PFSK-1 (cell line): Measurements from ENCODE around the gene TMPRSS3.

Source experiments
- FOXP2 ChIP-seq: optimal IDR thresholded peaks from 2 replicates; pipeline ENCODE3; 2011; ENCODE audit warnings: borderline replicate concordance, control low read depth, inconsistent platforms; ENCODE audit not compliant: insufficient read depth; ENCODE audit errors: extremely low read length, extremely low read depth
- POLR2AphosphoS5 ChIP-seq: IDR thresholded peaks from 2 replicates; pipeline ENCODE4 v1.6.1; 2012; ENCODE audit warnings: low read depth, mild to moderate bottlenecking, control low read depth, low read length, moderate library complexity
- SIN3A ChIP-seq: IDR thresholded peaks from 2 replicates; pipeline ENCODE4 v1.6.1; 2012; ENCODE audit warnings: mild to moderate bottlenecking, low read length, moderate library complexity, borderline replicate concordance; ENCODE audit not compliant: insufficient read depth
- TAF1 ChIP-seq: IDR thresholded peaks from 2 replicates; pipeline ENCODE4 v1.6.1; 2012; ENCODE audit warnings: low read length, control low read depth, borderline replicate concordance; ENCODE audit not compliant: insufficient read depth
- TF ChIP-seq, protein P1 (sequence below), 2 experiments: IDR thresholded peaks; 2 replicates each; pipeline versions ENCODE4 v1.6.1 to v1.8.0; 2011 to 2012; ENCODE audit warnings: low read depth in 2 of 2, low read length in 2 of 2, control low read depth in 1 of 2, inconsistent platforms in 1 of 2, mild to moderate bottlenecking in 1 of 2, moderate library complexity in 1 of 2; ENCODE audit not compliant: insufficient read depth in 1 of 2

The TMPRSS3 gene

DNA sequence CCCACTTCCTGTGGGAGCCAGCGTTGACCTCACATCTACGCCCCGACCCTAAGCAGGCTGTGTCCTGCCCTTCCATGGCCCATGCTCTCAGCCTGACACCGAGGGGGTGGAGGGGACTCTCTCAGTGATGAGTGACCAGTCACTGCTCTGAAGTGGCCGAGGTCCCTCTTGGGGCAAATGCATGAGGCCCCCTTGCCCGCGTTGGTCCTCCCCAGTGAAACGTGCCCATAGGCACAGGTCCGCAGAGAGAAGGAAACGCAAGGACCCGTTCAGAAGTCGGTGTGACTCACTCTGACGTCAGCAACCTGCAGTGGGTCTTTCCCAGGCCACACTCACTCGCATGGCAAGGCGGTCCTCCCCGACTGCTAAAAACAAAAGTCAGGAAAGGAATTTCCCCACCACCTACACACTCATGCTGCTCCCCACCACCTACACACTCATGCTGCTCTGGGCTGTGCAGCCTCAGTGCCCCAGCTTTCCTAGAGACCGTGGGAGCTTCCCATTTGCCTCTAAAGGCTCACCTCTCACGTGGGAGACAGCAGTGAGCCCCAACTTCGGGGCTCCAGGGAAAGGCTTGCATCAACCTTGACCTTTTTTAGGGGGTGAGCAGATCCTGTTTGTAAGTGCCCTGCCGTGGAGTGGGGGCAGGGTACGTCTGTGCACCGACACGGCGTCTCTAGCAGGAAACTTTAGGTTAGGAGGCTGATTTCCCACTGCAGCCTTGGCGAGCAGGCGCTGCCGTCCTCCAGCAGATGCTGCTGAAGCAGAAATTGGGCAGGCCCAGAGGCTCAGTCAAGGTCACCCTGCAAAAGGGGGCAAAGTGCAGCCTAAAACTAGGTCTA lies 19.3 kb upstream of the TMPRSS3 start:
- TF ChIP-seq TAF1: no peak

DNA sequence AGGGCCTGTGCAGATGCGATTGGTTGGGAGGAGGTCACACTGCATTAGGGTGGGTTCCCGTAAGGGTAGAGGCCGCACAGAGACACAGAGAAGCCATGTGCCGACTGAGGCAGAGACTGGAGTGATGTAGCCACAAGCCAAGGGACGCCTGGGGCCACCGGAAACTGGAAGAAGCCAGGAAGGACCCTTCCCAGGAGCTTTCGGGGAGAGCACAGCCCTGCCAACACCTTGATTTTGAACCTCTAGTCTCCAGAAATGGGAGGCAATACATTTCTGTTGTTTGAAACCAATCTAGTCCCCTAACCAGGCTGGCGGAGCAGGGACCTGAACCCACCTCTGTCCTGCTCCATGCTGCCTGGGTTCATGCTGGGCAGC lies 18.7 kb upstream of the TMPRSS3 start:
- TF ChIP-seq POLR2AphosphoS5 (no peak), FOXP2 (no peak), TAF1 (no peak), SIN3A (no peak)
- TF ChIP-seq, protein P1, sequence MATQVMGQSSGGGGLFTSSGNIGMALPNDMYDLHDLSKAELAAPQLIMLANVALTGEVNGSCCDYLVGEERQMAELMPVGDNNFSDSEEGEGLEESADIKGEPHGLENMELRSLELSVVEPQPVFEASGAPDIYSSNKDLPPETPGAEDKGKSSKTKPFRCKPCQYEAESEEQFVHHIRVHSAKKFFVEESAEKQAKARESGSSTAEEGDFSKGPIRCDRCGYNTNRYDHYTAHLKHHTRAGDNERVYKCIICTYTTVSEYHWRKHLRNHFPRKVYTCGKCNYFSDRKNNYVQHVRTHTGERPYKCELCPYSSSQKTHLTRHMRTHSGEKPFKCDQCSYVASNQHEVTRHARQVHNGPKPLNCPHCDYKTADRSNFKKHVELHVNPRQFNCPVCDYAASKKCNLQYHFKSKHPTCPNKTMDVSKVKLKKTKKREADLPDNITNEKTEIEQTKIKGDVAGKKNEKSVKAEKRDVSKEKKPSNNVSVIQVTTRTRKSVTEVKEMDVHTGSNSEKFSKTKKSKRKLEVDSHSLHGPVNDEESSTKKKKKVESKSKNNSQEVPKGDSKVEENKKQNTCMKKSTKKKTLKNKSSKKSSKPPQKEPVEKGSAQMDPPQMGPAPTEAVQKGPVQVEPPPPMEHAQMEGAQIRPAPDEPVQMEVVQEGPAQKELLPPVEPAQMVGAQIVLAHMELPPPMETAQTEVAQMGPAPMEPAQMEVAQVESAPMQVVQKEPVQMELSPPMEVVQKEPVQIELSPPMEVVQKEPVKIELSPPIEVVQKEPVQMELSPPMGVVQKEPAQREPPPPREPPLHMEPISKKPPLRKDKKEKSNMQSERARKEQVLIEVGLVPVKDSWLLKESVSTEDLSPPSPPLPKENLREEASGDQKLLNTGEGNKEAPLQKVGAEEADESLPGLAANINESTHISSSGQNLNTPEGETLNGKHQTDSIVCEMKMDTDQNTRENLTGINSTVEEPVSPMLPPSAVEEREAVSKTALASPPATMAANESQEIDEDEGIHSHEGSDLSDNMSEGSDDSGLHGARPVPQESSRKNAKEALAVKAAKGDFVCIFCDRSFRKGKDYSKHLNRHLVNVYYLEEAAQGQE (IDR thresholded peaks at IDR 0.05; ENCODE audit: insufficient read depth in 1 of 2, low read depth in 2 of 2, low read length in 2 of 2): no peak

GRCh38 chr21:42414066-42414465 lies 18.2 kb upstream of the TMPRSS3 start:
- TF ChIP-seq, protein P1 (IDR thresholded peaks at IDR 0.05; ENCODE audit: insufficient read depth in 1 of 2, low read depth in 2 of 2, low read length in 2 of 2): no peak
- TF ChIP-seq FOXP2 (no peak), POLR2AphosphoS5 (no peak), SIN3A (no peak), TAF1 (no peak)

- TF ChIP-seq, protein P1 (IDR thresholded peaks at IDR 0.05; ENCODE audit: insufficient read depth in 1 of 2, low read depth in 2 of 2, low read length in 2 of 2): no peak
- TF ChIP-seq FOXP2 (no peak), TAF1 (no peak), POLR2AphosphoS5 (no peak), SIN3A (no peak)
Observed at GRCh38 chr21:42413500-42413899, 17.6 kb upstream of the TMPRSS3 start.

GRCh38 chr21:42413093-42413492 lies 17.2 kb upstream of the TMPRSS3 start:
- TF ChIP-seq SIN3A (no peak), POLR2AphosphoS5 (no peak), TAF1 (no peak), FOXP2 (no peak)
- TF ChIP-seq, protein P1 (IDR thresholded peaks at IDR 0.05; ENCODE audit: insufficient read depth in 1 of 2, low read depth in 2 of 2, low read length in 2 of 2): no peak
